GM19438 (cell line): ENCODE measurements around the gene ARL2.
"Not testable (repeated sequence)": the region's sequence is repeated elsewhere in the genome, so short reads cannot be mapped to it uniquely, and the experiment has no call there.

Experiments used
- ATAC-seq: cut with Tn5 transposase; IDR thresholded peaks from one replicate; pipeline ENCODE4 v1.9.1; 2021; ENCODE audit warnings: low read depth; ENCODE audit not compliant: unreplicated experiment

Gene ARL2

GRCh38 chr11:65003968-65004367 lies 10.0 kb upstream of the ARL2 start:
- not testable (repeated sequence) for ATAC-seq

GRCh38 chr11:65008016-65008415 lies 5.9 kb upstream of the ARL2 start:
- no peak for ATAC-seq

GRCh38 chr11:65008873-65009272 lies 5.1 kb upstream of the ARL2 start:
- ATAC-seq = no peak

GRCh38 chr11:65013130-65013887 lies 651 bp upstream of the ARL2 start:
- ATAC-seq = peak; percentile 65

- ATAC-seq = no peak
Measured at GRCh38 chr11:65014726-65015227, 817 bp downstream of the ARL2 start.

- ATAC-seq = no peak
Measured at GRCh38 chr11:65016705-65017104, 2.7 kb downstream of the ARL2 start.

- no peak for ATAC-seq
Measured at GRCh38 chr11:65017937-65018336, 4.0 kb downstream of the ARL2 start.

GRCh38 chr11:65019824-65020223 lies 5.9 kb downstream of the ARL2 start:
- no peak for ATAC-seq

- ATAC-seq = no peak
Measured at GRCh38 chr11:65021003-65021402, 7.0 kb downstream of the ARL2 start.

GRCh38 chr11:65021509-65021908 lies 7.5 kb downstream of the ARL2 start:
- no peak for ATAC-seq

- ATAC-seq = not testable (repeated sequence)
Measured at GRCh38 chr11:65023502-65023901, 9.5 kb downstream of the ARL2 start.

- ATAC-seq = no peak
Measured at GRCh38 chr11:65026810-65027209, 12.8 kb downstream of the ARL2 start.

- peak; percentile 93 for ATAC-seq
Measured at GRCh38 chr11:65027213-65028067, 13.5 kb downstream of the ARL2 start, which contains the start of gene SNX15. Gene SNX15 (plus strand): TSS chr11:65027439. CDS start chr11:65027538, 99 bp downstream.

GRCh38 chr11:65032216-65032615 lies 18.3 kb downstream of the ARL2 start:
- no peak for ATAC-seq

GRCh38 chr11:65034423-65034822 lies 20.5 kb downstream of the ARL2 start:
- ATAC-seq = no peak

- ATAC-seq = no peak
Measured at GRCh38 chr11:65035579-65035978, 21.6 kb downstream of the ARL2 start.

GRCh38 chr11:65036931-65037330 lies 23.0 kb downstream of the ARL2 start:
- ATAC-seq = no peak

GRCh38 chr11:65040520-65040846 lies 26.5 kb downstream of the ARL2 start:
- no peak for ATAC-seq

GRCh38 chr11:65040847-65041622 lies 27.1 kb downstream of the ARL2 start, which contains the start of gene SAC3D1:
Gene SAC3D1 (plus strand): TSS chr11:65041210. CDS start chr11:65041293, 83 bp downstream.
- peak; percentile 89 for ATAC-seq

- ATAC-seq = no peak
Measured at GRCh38 chr11:65042891-65043290, 28.9 kb downstream of the ARL2 start.
